ENCODE data around the gene KSR1. TPM values are rescaled to one million over a fixed set of nuclear protein-coding genes. Genes with fewer than 3 reads are reported as not detected.

KSR1 gene
- total and polyA plus RNA-seq, 9 of the 15 experiments (the other 6 are each of a cell fraction or from before 2014, with no cell fraction given), result 1.4 to 51.7 (median 18.4) TPM

DNA sequence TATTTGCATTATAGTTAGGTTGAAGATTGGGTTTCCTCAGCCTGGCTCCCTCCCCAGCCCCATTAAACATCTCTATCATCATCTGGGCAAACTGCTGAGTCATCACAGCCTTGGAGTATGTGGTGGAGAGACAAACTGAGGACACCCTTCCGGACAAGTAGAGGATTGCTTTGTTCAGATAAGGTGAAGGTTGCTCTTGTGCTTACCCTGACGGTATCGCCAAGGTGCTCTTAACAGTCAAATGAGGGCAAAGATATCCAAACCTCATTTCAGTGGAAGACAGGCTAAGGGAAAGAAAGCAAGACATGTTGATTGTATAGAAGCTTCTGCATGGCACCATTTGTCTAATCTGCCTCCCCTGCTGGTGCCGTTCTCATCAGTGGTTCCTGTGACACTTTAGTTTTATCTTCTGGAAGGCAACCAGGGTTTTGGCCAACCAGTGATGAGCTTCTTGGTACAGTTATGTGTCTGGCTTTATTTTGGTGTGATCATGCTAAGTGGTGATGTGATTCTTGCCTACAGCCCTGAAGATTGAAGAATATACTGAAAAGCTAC lies 117.8 kb downstream of the KSR1 start (continued):
- TF ChIP-seq, protein P1, sequence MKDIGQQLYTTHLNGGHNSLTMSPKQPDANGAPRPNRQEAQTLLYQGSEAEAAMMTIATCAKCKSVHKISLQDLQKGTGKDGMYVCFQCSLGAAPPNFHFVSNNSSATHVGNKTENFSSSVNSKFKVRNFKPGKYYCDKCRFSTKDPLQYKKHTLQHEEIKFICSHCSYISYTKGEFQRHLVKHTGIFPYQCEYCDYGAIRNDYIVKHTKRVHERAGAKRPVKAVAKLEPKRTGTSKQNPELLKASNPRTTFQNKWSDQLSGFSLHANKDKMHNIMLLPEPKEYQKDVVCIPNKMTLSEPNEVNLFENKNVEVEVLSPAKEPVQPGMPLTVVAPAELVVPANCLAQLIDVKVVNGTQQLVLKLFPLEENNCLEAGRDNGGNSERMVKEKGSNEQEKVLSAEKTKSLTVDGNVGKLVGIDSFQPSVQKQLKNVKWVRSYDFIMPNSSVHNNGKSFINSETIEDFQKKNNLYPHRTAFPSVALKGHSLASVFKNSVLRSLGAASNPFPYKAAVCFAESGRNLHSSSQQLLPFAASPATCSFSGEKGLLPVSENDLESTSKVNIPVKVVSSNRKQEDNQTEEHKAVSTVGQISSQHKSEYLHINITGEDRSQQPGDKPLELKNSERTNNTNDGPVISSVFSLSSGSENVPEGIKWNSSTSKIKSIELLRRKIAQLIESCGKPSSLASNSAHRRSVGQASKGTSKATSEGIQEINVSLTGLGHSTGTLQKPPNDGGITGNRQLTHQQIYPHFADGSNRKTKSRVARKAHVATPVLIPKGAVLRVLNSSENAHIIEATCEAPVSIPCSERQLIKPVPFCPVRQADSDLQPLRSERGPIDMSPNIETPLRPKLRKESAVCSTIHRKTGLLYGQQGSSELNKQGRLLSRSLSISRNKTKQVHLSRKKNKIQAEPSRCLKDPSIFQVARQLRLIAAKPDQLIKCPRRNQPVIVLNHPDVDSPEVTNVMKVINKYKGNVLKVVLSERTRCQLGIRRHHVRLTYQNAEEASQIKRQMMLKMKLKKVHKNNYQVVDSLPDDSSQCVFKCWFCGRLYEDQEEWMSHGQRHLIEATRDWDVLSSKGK (CRISPR knock-in tag; IDR thresholded peaks at IDR 0.05), result no peak
- TF ChIP-seq, protein P2, sequence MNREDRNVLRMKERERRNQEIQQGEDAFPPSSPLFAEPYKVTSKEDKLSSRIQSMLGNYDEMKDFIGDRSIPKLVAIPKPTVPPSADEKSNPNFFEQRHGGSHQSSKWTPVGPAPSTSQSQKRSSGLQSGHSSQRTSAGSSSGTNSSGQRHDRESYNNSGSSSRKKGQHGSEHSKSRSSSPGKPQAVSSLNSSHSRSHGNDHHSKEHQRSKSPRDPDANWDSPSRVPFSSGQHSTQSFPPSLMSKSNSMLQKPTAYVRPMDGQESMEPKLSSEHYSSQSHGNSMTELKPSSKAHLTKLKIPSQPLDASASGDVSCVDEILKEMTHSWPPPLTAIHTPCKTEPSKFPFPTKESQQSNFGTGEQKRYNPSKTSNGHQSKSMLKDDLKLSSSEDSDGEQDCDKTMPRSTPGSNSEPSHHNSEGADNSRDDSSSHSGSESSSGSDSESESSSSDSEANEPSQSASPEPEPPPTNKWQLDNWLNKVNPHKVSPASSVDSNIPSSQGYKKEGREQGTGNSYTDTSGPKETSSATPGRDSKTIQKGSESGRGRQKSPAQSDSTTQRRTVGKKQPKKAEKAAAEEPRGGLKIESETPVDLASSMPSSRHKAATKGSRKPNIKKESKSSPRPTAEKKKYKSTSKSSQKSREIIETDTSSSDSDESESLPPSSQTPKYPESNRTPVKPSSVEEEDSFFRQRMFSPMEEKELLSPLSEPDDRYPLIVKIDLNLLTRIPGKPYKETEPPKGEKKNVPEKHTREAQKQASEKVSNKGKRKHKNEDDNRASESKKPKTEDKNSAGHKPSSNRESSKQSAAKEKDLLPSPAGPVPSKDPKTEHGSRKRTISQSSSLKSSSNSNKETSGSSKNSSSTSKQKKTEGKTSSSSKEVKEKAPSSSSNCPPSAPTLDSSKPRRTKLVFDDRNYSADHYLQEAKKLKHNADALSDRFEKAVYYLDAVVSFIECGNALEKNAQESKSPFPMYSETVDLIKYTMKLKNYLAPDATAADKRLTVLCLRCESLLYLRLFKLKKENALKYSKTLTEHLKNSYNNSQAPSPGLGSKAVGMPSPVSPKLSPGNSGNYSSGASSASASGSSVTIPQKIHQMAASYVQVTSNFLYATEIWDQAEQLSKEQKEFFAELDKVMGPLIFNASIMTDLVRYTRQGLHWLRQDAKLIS (CRISPR knock-in tag; IDR thresholded peaks at IDR 0.05), result no peak
- TF ChIP-seq, protein P3, sequence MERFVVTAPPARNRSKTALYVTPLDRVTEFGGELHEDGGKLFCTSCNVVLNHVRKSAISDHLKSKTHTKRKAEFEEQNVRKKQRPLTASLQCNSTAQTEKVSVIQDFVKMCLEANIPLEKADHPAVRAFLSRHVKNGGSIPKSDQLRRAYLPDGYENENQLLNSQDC (CRISPR knock-in tag; IDR thresholded peaks at IDR 0.05), result no peak
- TF ChIP-seq RAD21 (CRISPR knock-in tag; conservative IDR thresholded peaks at IDR 0.05 in 1 of 2, IDR thresholded peaks at IDR 0.05 in 1 of 2), result peak; percentile 34 to 38
- peak; percentile 44; the same call in 1 of the 2 replicates for TF ChIP-seq ZNF24 (IDR thresholded peaks at IDR 0.05)
- no peak for TF ChIP-seq KLF10 (CRISPR knock-in tag; IDR thresholded peaks at IDR 0.05)
- TF ChIP-seq EP300 (IDR thresholded peaks at IDR 0.05; ENCODE audit: low read length), result peak; percentile 97
- peak; percentile 72; the same call in 1 of the 2 replicates for TF ChIP-seq MYNN (IDR thresholded peaks at IDR 0.05)
- TF ChIP-seq MYNN (CRISPR knock-in tag; IDR thresholded peaks at IDR 0.05), result no peak
- TF ChIP-seq, protein P4, sequence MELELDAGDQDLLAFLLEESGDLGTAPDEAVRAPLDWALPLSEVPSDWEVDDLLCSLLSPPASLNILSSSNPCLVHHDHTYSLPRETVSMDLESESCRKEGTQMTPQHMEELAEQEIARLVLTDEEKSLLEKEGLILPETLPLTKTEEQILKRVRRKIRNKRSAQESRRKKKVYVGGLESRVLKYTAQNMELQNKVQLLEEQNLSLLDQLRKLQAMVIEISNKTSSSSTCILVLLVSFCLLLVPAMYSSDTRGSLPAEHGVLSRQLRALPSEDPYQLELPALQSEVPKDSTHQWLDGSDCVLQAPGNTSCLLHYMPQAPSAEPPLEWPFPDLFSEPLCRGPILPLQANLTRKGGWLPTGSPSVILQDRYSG (tag; conservative IDR thresholded peaks at IDR 0.05; ENCODE audit: low read depth), result peak; percentile 70
- TF ChIP-seq CHD1 (IDR thresholded peaks at IDR 0.05; ENCODE audit: low read length), result no peak
- TF ChIP-seq MBD2 (IDR thresholded peaks at IDR 0.05; ENCODE audit: borderline replicate concordance, low read depth), result peak; percentile 54
- TF ChIP-seq, protein P5, sequence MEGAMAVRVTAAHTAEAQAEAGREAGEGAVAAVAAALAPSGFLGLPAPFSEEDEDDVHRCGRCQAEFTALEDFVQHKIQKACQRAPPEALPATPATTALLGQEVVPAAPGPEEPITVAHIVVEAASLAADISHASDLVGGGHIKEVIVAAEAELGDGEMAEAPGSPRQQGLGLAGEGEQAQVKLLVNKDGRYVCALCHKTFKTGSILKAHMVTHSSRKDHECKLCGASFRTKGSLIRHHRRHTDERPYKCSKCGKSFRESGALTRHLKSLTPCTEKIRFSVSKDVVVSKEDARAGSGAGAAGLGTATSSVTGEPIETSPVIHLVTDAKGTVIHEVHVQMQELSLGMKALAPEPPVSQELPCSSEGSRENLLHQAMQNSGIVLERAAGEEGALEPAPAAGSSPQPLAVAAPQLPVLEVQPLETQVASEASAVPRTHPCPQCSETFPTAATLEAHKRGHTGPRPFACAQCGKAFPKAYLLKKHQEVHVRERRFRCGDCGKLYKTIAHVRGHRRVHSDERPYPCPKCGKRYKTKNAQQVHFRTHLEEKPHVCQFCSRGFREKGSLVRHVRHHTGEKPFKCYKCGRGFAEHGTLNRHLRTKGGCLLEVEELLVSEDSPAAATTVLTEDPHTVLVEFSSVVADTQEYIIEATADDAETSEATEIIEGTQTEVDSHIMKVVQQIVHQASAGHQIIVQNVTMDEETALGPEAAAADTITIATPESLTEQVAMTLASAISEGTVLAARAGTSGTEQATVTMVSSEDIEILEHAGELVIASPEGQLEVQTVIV (CRISPR knock-in tag; IDR thresholded peaks at IDR 0.05; ENCODE audit: borderline replicate concordance), result no peak
- TF ChIP-seq, protein P6, sequence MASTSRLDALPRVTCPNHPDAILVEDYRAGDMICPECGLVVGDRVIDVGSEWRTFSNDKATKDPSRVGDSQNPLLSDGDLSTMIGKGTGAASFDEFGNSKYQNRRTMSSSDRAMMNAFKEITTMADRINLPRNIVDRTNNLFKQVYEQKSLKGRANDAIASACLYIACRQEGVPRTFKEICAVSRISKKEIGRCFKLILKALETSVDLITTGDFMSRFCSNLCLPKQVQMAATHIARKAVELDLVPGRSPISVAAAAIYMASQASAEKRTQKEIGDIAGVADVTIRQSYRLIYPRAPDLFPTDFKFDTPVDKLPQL (IDR thresholded peaks at IDR 0.05; ENCODE audit: extremely low read depth, insufficient read length), result no peak
- TF ChIP-seq CBX2 (IDR thresholded peaks at IDR 0.05; ENCODE audit: insufficient read depth, low read length, poor library complexity, severe bottlenecking), result no peak
- no peak for TF ChIP-seq ZNF507 (tag; conservative IDR thresholded peaks at IDR 0.05)
